Transverse colon (tissue), 3 donors: ENCODE measurements around the gene ABCA4.

Experiments used
- CTCF ChIP-seq, 5 experiments: fragments of 200-600 bp in 3 of 5; fragments of 450-650 bp in 2 of 5; sonication (generic) in 3 of 5; IDR thresholded peaks; 1 replicate in 2 of 5; 2 replicates in 3 of 5; pipeline ENCODE4 v1.5.1; 2016 to 2017; ENCODE audit warnings: antibody characterized with exemption in 5 of 5, inconsistent platforms in 3 of 5, mild to moderate bottlenecking in 2 of 5, moderate library complexity in 1 of 5
- POLR2A ChIP-seq: fragments of 450-650 bp; IDR thresholded peaks from one replicate; pipeline ENCODE4 v1.6.1; 2016; ENCODE audit warnings: antibody characterized with exemption, mild to moderate bottlenecking, moderate library complexity

- TF ChIP-seq POLR2A (no peak), CTCF (IDR thresholded peaks at IDR 0.05) (no peak)
Measured at GRCh38 chr1:94044891-94045290, 76.1 kb downstream of the ABCA4 start.
